SK-N-SH treated with all-trans-retinoic acid at 6 μM for 48 hours (cell line): Measurements from ENCODE around the gene CTSE.

Experiments used
- ATAC-seq: fragments of 200-7000 bp; cut with Tn5 transposase; 3 replicates; pipeline ENCODE4 v1.9.1; 2020; ENCODE audit warnings: mild to moderate bottlenecking, moderate library complexity
- ARNTL ChIP-seq: fragments of 450-650 bp; formaldehyde crosslinking; IDR thresholded peaks from 2 replicates; pipeline ENCODE4 v1.5.0; 2020; ENCODE audit warnings: low read depth, mild to moderate bottlenecking, moderate library complexity, borderline replicate concordance
- BACH2 ChIP-seq: fragments of 250-450 bp; sonication (Bioruptor Pico); IDR thresholded peaks from 2 replicates; pipeline ENCODE4 v1.9.0; 2021; ENCODE audit warnings: mild to moderate bottlenecking, borderline replicate concordance
- CSDC2 ChIP-seq: fragments of 250-450 bp; sonication (Bioruptor Pico); IDR thresholded peaks from 2 replicates; pipeline ENCODE4 v1.5.0; 2020; ENCODE audit warnings: mild to moderate bottlenecking, moderate library complexity
- ESRRG ChIP-seq: fragments of 250-450 bp; sonication (Bioruptor Pico); IDR thresholded peaks from 2 replicates; pipeline ENCODE4 v1.6.1; 2021; ENCODE audit warnings: mild to moderate bottlenecking
- GLIS3 ChIP-seq: fragments of 250-450 bp; sonication (Bioruptor Pico); IDR thresholded peaks from 2 replicates; pipeline ENCODE4 v1.5.0; 2020; ENCODE audit warnings: mild to moderate bottlenecking, moderate library complexity
- OSR1 ChIP-seq: fragments of 250-450 bp; sonication (Bioruptor Pico); IDR thresholded peaks from 2 replicates; pipeline ENCODE4 v1.8.0; 2022; ENCODE audit warnings: moderate library complexity, mild to moderate bottlenecking, inconsistent platforms
- PATZ1 ChIP-seq: fragments of 250-450 bp; sonication (Bioruptor Pico); IDR thresholded peaks from 2 replicates; pipeline ENCODE4 v1.8.0; 2020; ENCODE audit warnings: mild to moderate bottlenecking, moderate library complexity, borderline replicate concordance
- POU6F1 ChIP-seq: fragments of 250-450 bp; sonication (Bioruptor Pico); IDR thresholded peaks from 2 replicates; pipeline ENCODE4 v1.8.0; 2021; ENCODE audit warnings: low read depth, mild to moderate bottlenecking, moderate library complexity, borderline replicate concordance
- PPARA ChIP-seq: fragments of 250-450 bp; sonication (Bioruptor Pico); IDR thresholded peaks from 2 replicates; pipeline ENCODE4 v1.5.0; 2020; ENCODE audit warnings: mild to moderate bottlenecking, borderline replicate concordance
- RARB ChIP-seq: fragments of 250-450 bp; sonication (Bioruptor Pico); IDR thresholded peaks from 2 replicates; pipeline ENCODE4 v1.8.0; 2021; ENCODE audit warnings: mild to moderate bottlenecking, moderate library complexity
- SNAI2 ChIP-seq: fragments of 250-450 bp; sonication (Bioruptor Pico); IDR thresholded peaks from 2 replicates; pipeline ENCODE4 v1.5.0; 2020; ENCODE audit warnings: mild to moderate bottlenecking, moderate library complexity
- TCF4 ChIP-seq: fragments of 250-450 bp; sonication (Bioruptor Pico); IDR thresholded peaks from 2 replicates; pipeline ENCODE4 v1.8.0; 2021; ENCODE audit warnings: mild to moderate bottlenecking, moderate library complexity, borderline replicate concordance
- TSHZ2 ChIP-seq: fragments of 250-450 bp; sonication (Bioruptor Pico); IDR thresholded peaks from 2 replicates; pipeline ENCODE4 v1.5.0; 2020; ENCODE audit warnings: mild to moderate bottlenecking, moderate library complexity
- ZC3H10 ChIP-seq: fragments of 250-450 bp; sonication (Bioruptor Pico); IDR thresholded peaks from 2 replicates; pipeline ENCODE4 v1.5.1; 2021; ENCODE audit warnings: mild to moderate bottlenecking, moderate library complexity
- ZFP3 ChIP-seq: fragments of 250-450 bp; sonication (Bioruptor Pico); IDR thresholded peaks from 2 replicates; pipeline ENCODE4 v1.5.0; 2020; ENCODE audit warnings: mild to moderate bottlenecking, moderate library complexity
- ZFP30 ChIP-seq: fragments of 450-650 bp; formaldehyde crosslinking; IDR thresholded peaks from 2 replicates; pipeline ENCODE4 v1.5.0; 2022; ENCODE audit warnings: mild to moderate bottlenecking, moderate library complexity
- ZNF565 ChIP-seq: fragments of 450-650 bp; formaldehyde crosslinking; conservative IDR thresholded peaks from 2 replicates; pipeline ENCODE4 v1.5.0; 2020; ENCODE audit warnings: low read depth, mild to moderate bottlenecking, moderate library complexity
- ZNF8 ChIP-seq: fragments of 450-650 bp; formaldehyde crosslinking; IDR thresholded peaks from 2 replicates; pipeline ENCODE4 v1.5.0; 2020; ENCODE audit warnings: mild to moderate bottlenecking, moderate library complexity

CTSE gene

GRCh38 chr1:206003854-206004800 lies 19.6 kb downstream of the CTSE start (continued):
- TF ChIP-seq ZFP3 (no peak), ZNF565 (no peak), BACH2 (no peak)

GRCh38 chr1:206002871-206003801 lies 20.6 kb downstream of the CTSE start, which contains the start of gene RAB7B:
RAB7B (minus strand) TSS chr1:206003395; CDS start chr1:205994135, 9,260 bp downstream.
- TF ChIP-seq BACH2, result no peak
- TF ChIP-seq PPARA (CRISPR knock-in tag), result no peak
- TF ChIP-seq ESRRG, result no peak
- ATAC-seq, result peak; percentile 19; the same call in 2 of the 3 replicates

- TF ChIP-seq SNAI2 (CRISPR knock-in tag) (no peak), ZFP30 (CRISPR knock-in tag) (no peak), POU6F1 (CRISPR knock-in tag) (no peak), BACH2 (no peak), TSHZ2 (CRISPR knock-in tag) (no peak), OSR1 (CRISPR knock-in tag) (no peak)
- ATAC-seq, result no peak; the same call in 1 of the 3 replicates
These were observed 21.5 kb downstream of the CTSE start for GRCh38 chr1:206002160-206002559.

GRCh38 chr1:206001476-206001888 lies 22.2 kb downstream of the CTSE start:
- TF ChIP-seq ARNTL (no peak), ZNF565 (no peak), CSDC2 (CRISPR knock-in tag) (no peak), GLIS3 (no peak), TCF4 (CRISPR knock-in tag) (no peak), PATZ1 (CRISPR knock-in tag) (no peak)
- peak; percentile 94 for ATAC-seq

- ATAC-seq, result no peak
- TF ChIP-seq ZNF8 (CRISPR knock-in tag) (no peak), TSHZ2 (CRISPR knock-in tag) (no peak), TCF4 (CRISPR knock-in tag) (no peak), CSDC2 (CRISPR knock-in tag) (no peak), ZC3H10 (CRISPR knock-in tag) (no peak), RARB (CRISPR knock-in tag) (no peak), ESRRG (no peak), PATZ1 (CRISPR knock-in tag) (no peak), BACH2 (no peak), GLIS3 (no peak)
These were observed 22.9 kb downstream of the CTSE start for GRCh38 chr1:206000641-206001339.
